Measurements from ENCODE around the gene RPP30. TPM values are rescaled to one million over a fixed set of nuclear protein-coding genes. Genes with fewer than 3 reads are reported as not detected.

RPP30 gene
- total and polyA plus RNA-seq, 2 experiments from 2014 or later: 89.7 to 142 TPM

- no peak for DNase-seq (ENCODE audit: low spot score)
- Histone ChIP-seq H3K27ac (ENCODE audit: low read depth) (no peak overlapping the region), H3K36me3 (ENCODE audit: insufficient read depth) (no peaks in the 10 kb centered on the region), H3K27me3 (ENCODE audit: insufficient read depth) (peaks cover 96% of the 10 kb centered on the region), H3K4me3 (no peak overlapping the region), H3K79me2 (replicated peaks; ENCODE audit: insufficient read depth) (no peaks in the 10 kb centered on the region), H4K20me1 (replicated peaks; ENCODE audit: insufficient read depth) (peaks cover 19% of the 10 kb centered on the region), H3K9me2 (ENCODE audit: insufficient read depth) (no peaks in the 10 kb centered on the region), H3K4me2 (no peak overlapping the region), H3K4me1 (ENCODE audit: insufficient read depth) (no peaks in the 10 kb centered on the region), H3F3A (replicated peaks; ENCODE audit: low read depth) (no peaks in the 10 kb centered on the region), H2AFZ (no peak overlapping the region)
- TF ChIP-seq CREB1 (CRISPR knock-in tag; IDR thresholded peaks at IDR 0.05; ENCODE audit: low read depth) (no peak), EZH2 (IDR thresholded peaks at IDR 0.05; ENCODE audit: low read depth, unreplicated experiment) (peak; percentile 39)
- H3K27ac Mint-ChIP-seq: no peak overlapping the region
- H3K4me1 Mint-ChIP-seq: peaks cover 3% of the 10 kb centered on the region; the same call in 1 of the 3 replicates
- peaks cover 3% of the 10 kb centered on the region; the same call in 1 of the 3 replicates for H3K9me3 Mint-ChIP-seq
- no peaks in the 10 kb centered on the region for H3K36me3 Mint-ChIP-seq (ENCODE audit: low read depth)
- ATAC-seq: no peak
- H3K4me3 Mint-ChIP-seq: no peak overlapping the region
- peaks cover 98% of the 10 kb centered on the region for H3K27me3 Mint-ChIP-seq (ENCODE audit: insufficient read depth, low read depth, poor library complexity)
These were observed 51.4 kb downstream of the RPP30 start for GRCh38 chr10:90923111-90923731.

- Mint-ChIP-seq H3K9me3 (peaks cover 3% of the 10 kb centered on the region; the same call in 1 of the 3 replicates), H3K4me1 (peaks cover 6% of the 10 kb centered on the region; the same call in 2 of the 3 replicates), H3K27ac (no peak overlapping the region), H3K4me3 (no peak overlapping the region), H3K36me3 (ENCODE audit: low read depth) (no peaks in the 10 kb centered on the region), H3K27me3 (ENCODE audit: insufficient read depth, low read depth, poor library complexity) (peaks cover 99% of the 10 kb centered on the region)
- no peak for DNase-seq (ENCODE audit: low spot score)
- Histone ChIP-seq H3F3A (replicated peaks; ENCODE audit: low read depth) (peaks cover under 1% of the 10 kb centered on the region; the same call in 1 of the 2 replicates), H3K9me2 (ENCODE audit: insufficient read depth) (no peaks in the 10 kb centered on the region), H3K4me3 (no peak overlapping the region), H3K27ac (ENCODE audit: low read depth) (no peak overlapping the region), H4K20me1 (replicated peaks; ENCODE audit: insufficient read depth) (peaks cover 23% of the 10 kb centered on the region), H3K79me2 (replicated peaks; ENCODE audit: insufficient read depth) (no peaks in the 10 kb centered on the region), H3K4me2 (no peak overlapping the region), H3K36me3 (ENCODE audit: insufficient read depth) (no peaks in the 10 kb centered on the region), H2AFZ (no peak overlapping the region), H3K27me3 (ENCODE audit: insufficient read depth) (peaks cover 96% of the 10 kb centered on the region), H3K4me1 (ENCODE audit: insufficient read depth) (peaks cover 7% of the 10 kb centered on the region)
- no peak for ATAC-seq
- TF ChIP-seq EZH2 (IDR thresholded peaks at IDR 0.05; ENCODE audit: low read depth, unreplicated experiment) (peak; percentile 38), CREB1 (CRISPR knock-in tag; IDR thresholded peaks at IDR 0.05; ENCODE audit: low read depth) (no peak)
These were observed 52.8 kb downstream of the RPP30 start for GRCh38 chr10:90924552-90924951.

- Mint-ChIP-seq H3K27me3 (ENCODE audit: insufficient read depth, low read depth, poor library complexity) (peaks cover 99% of the 10 kb centered on the region), H3K4me1 (peaks cover 14% of the 10 kb centered on the region), H3K9me3 (no peaks in the 10 kb centered on the region), H3K36me3 (ENCODE audit: low read depth) (no peaks in the 10 kb centered on the region), H3K27ac (no peak overlapping the region), H3K4me3 (no peak overlapping the region)
- peaks cover 96% of the 10 kb centered on the region for H3K27me3 ChIP-seq (ENCODE audit: insufficient read depth)
- no peaks in the 10 kb centered on the region for H3K9me2 ChIP-seq (ENCODE audit: insufficient read depth)
- H3K4me3 ChIP-seq: no peak overlapping the region
- peaks cover 14% of the 10 kb centered on the region for H3K4me1 ChIP-seq (ENCODE audit: insufficient read depth)
- H2AFZ ChIP-seq: no peak overlapping the region
- DNase-seq (ENCODE audit: low spot score): peak; percentile 95
- ATAC-seq: peak; percentile 84
- H3F3A ChIP-seq (replicated peaks; ENCODE audit: low read depth): peaks cover 6% of the 10 kb centered on the region
- no peak overlapping the region for H3K27ac ChIP-seq (ENCODE audit: low read depth)
- H4K20me1 ChIP-seq (replicated peaks; ENCODE audit: insufficient read depth): peaks cover 23% of the 10 kb centered on the region
- no peak overlapping the region for H3K4me2 ChIP-seq
- no peaks in the 10 kb centered on the region for H3K79me2 ChIP-seq (replicated peaks; ENCODE audit: insufficient read depth)
- no peaks in the 10 kb centered on the region for H3K36me3 ChIP-seq (ENCODE audit: insufficient read depth)
- TF ChIP-seq JUNB (IDR thresholded peaks at IDR 0.05; ENCODE audit: unreplicated experiment) (no peak), REST (IDR thresholded peaks at IDR 0.05; ENCODE audit: unreplicated experiment) (no peak), POLR2AphosphoS5 (IDR thresholded peaks at IDR 0.05; ENCODE audit: low read depth) (peak; percentile 78), EZH2phosphoT487 (IDR thresholded peaks at IDR 0.05; ENCODE audit: unreplicated experiment) (no peak), CREB1 (CRISPR knock-in tag; IDR thresholded peaks at IDR 0.05; ENCODE audit: low read depth) (peak; percentile 45; the same call in 1 of the 2 replicates), EZH2 (IDR thresholded peaks at IDR 0.05; ENCODE audit: low read depth, unreplicated experiment) (peak; percentile 37), ETS1 (IDR thresholded peaks at IDR 0.05) (peak; percentile 33; the same call in 1 of the 2 replicates), STAT1 (IDR thresholded peaks at IDR 0.05; ENCODE audit: unreplicated experiment) (no peak), NANOG (IDR thresholded peaks at IDR 0.05; ENCODE audit: borderline replicate concordance) (peak; percentile 100), ZNF114 (CRISPR knock-in tag; IDR thresholded peaks at IDR 0.05) (peak; percentile 55; the same call in 1 of the 2 replicates), ZNF331 (CRISPR knock-in tag; IDR thresholded peaks at IDR 0.05; ENCODE audit: low read depth) (no peak)
These were observed 53.6 kb downstream of the RPP30 start for GRCh38 chr10:90925079-90926029.

All from GM23338 (cell line).